Lower lobe of right lung (tissue), 2 donors: Measurements from ENCODE around the gene GPR18. TPM values are rescaled to one million over a fixed set of nuclear protein-coding genes. Genes with fewer than 3 reads are reported as not detected.

Experiments
- ATAC-seq, 2 donors: fragments of 200-7000 bp; cut with Tn5 transposase; one replicate each; pipeline ENCODE4 v1.9.1; 2020 to 2022; ENCODE audit warnings: mild to moderate bottlenecking in 2 of 2, moderate library complexity in 2 of 2
- DNase-seq: peaks from one replicate; pipeline ENCODE4 v3.0.0-alpha.2; 2020
- H3K27ac ChIP-seq: fragments of 200-600 bp; one replicate; pipeline ENCODE4 v1.8.0; 2022
- H3K27me3 ChIP-seq: fragments of 200-600 bp; one replicate; pipeline ENCODE4 v1.8.0; 2022; ENCODE audit warnings: low read depth
- H3K36me3 ChIP-seq: fragments of 200-600 bp; one replicate; pipeline ENCODE4 v1.8.0; 2022; ENCODE audit warnings: mild to moderate bottlenecking
- H3K4me1 ChIP-seq: fragments of 200-600 bp; one replicate; pipeline ENCODE4 v1.8.0; 2022
- H3K4me3 ChIP-seq: fragments of 200-600 bp; one replicate; pipeline ENCODE4 v1.8.0; 2022; ENCODE audit warnings: mild to moderate bottlenecking
- H3K9me3 ChIP-seq: fragments of 200-600 bp; one replicate; pipeline ENCODE4 v1.8.0; 2022
- CTCF ChIP-seq: fragments of 200-600 bp; IDR thresholded peaks from one replicate; pipeline ENCODE4 v1.8.0; 2022; ENCODE audit warnings: antibody characterized with exemption, mild to moderate bottlenecking
- intact Hi-C: fragments of 100-400 bp; cut with DNase I; formaldehyde crosslinking; loops from one replicate; pipeline ENCODE4 v1.11.0; 2022
- total RNA-seq: library from RNA; stranded (reverse); fragmentation: NEBNext Ultra II Directional; extraction: Animal tissue kit (Norgen Biotek cat#: 25700); gene quantifications from one replicate; pipeline ENCODE4 v1.2.1, GENCODE V29; 2021
- donor health status: DM: no; HTN: yes; CAD: no; lungs with severe emphysema.

GPR18 gene
- total RNA-seq, 1 donor from 2014 or later, result 0.38 TPM

- Histone ChIP-seq H3K27ac (no peak overlapping the region), H3K36me3 (no peaks in the 10 kb centered on the region), H3K4me1 (peaks cover 52% of the 10 kb centered on the region), H3K4me3 (no peak overlapping the region), H3K27me3 (no peaks in the 10 kb centered on the region), H3K9me3 (no peaks in the 10 kb centered on the region)
- ATAC-seq (peak in 1 of 2 donors; percentile 59), DNase-seq (no peak)
- intact Hi-C loops, result no loop called here
- TF ChIP-seq CTCF, result no peak
Measured at GRCh38 chr13:99228737-99229691, 29.2 kb downstream of the GPR18 start.

- no peaks in the 10 kb centered on the region for H3K27me3 ChIP-seq
- no peak for TF ChIP-seq CTCF
- intact Hi-C loops, result no loop called here
- peaks cover 59% of the 10 kb centered on the region for H3K4me1 ChIP-seq
- no peaks in the 10 kb centered on the region for H3K9me3 ChIP-seq
- no peaks in the 10 kb centered on the region for H3K36me3 ChIP-seq
- DNase-seq (no peak), ATAC-seq (no peak)
- H3K27ac ChIP-seq, result no peak overlapping the region
- no peak overlapping the region for H3K4me3 ChIP-seq
Measured at GRCh38 chr13:99227909-99228688, 30.1 kb downstream of the GPR18 start.

GRCh38 chr13:99227331-99227900 is 30.8 kb downstream of the GPR18 start:
- DNase-seq (no peak), ATAC-seq (no peak)
- intact Hi-C loops, result no loop called here
- no peak overlapping the region for H3K27ac ChIP-seq
- H3K27me3 ChIP-seq, result no peaks in the 10 kb centered on the region
- H3K9me3 ChIP-seq, result no peaks in the 10 kb centered on the region
- no peak overlapping the region for H3K4me3 ChIP-seq
- H3K4me1 ChIP-seq, result peaks cover 59% of the 10 kb centered on the region
- no peak for TF ChIP-seq CTCF
- no peaks in the 10 kb centered on the region for H3K36me3 ChIP-seq

GRCh38 chr13:99226513-99226912 is 31.7 kb downstream of the GPR18 start:
- DNase-seq (no peak), ATAC-seq (no peak)
- no peaks in the 10 kb centered on the region for H3K27me3 ChIP-seq
- no peak overlapping the region for H3K27ac ChIP-seq
- no peak overlapping the region for H3K4me3 ChIP-seq
- intact Hi-C loops, result no loop called here
- no peaks in the 10 kb centered on the region for H3K36me3 ChIP-seq
- no peaks in the 10 kb centered on the region for H3K9me3 ChIP-seq
- TF ChIP-seq CTCF, result no peak
- H3K4me1 ChIP-seq, result peaks cover 63% of the 10 kb centered on the region

- TF ChIP-seq CTCF, result no peak
- no peaks in the 10 kb centered on the region for H3K36me3 ChIP-seq
- no peak overlapping the region for H3K4me3 ChIP-seq
- DNase-seq (no peak), ATAC-seq (peak; percentile 36 to 55)
- intact Hi-C loops, result no loop called here
- H3K27me3 ChIP-seq, result no peaks in the 10 kb centered on the region
- H3K4me1 ChIP-seq, result peaks cover 65% of the 10 kb centered on the region
- H3K9me3 ChIP-seq, result no peaks in the 10 kb centered on the region
- H3K27ac ChIP-seq, result no peak overlapping the region
Measured at GRCh38 chr13:99225078-99225477, 33.1 kb downstream of the GPR18 start.
